ENCODE measurements around the gene DQX1. TPM values are rescaled to one million over a fixed set of nuclear protein-coding genes. Genes with fewer than 3 reads are reported as not detected.

DQX1 gene
- polyA plus RNA-seq, 1 donor (not counting 4 experiments of a cell fraction or from before 2014, with no cell fraction given), result 5.9 TPM

DNA sequence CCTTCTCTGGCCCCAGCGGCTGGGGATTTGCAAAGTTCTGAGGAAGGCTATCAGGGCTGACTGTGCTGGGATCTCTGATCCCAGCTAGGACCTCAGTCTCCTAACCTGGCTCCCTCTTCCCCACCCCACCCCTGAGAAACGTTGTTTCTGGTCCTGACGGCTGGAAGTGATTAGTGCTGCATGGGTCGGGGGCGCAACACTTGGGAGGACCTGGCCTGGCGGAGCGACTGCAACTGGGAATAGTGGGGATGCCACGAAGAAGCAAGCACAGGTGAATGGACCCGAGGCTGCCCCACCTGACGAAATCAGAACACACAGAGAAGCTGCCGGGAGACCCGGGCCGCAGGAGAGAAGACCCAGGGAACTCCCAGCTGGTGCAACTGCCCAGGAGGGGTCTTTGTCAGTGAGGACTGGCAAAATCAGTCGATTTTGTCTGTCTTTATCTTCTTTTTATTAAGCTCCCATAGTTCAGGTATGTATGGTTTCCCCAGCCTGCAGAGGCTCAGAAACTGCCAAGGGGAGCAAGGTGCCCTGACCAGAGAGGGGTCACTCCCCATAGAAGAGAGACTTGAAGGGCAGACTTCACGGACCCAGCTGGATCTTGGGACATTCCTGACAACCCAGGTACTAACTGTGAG, 26.0 kb downstream of the DQX1 start:
- no peaks in the 10 kb centered on the region for H3K9me3 ChIP-seq (ENCODE audit: control insufficient read depth, low read depth, low read length)
- no peak overlapping the region for H3K4me2 ChIP-seq (ENCODE audit: control insufficient read depth, extremely low read depth, insufficient read depth, low read depth, low read length)
- no peak overlapping the region for H3K4me3 ChIP-seq (ENCODE audit: control insufficient read depth in 2 of 3, extremely low read depth in 1 of 3, insufficient read depth in 2 of 3, low read depth in 1 of 3, low read length in 3 of 3)
- H4K20me1 ChIP-seq (ENCODE audit: control insufficient read depth, extremely low read depth, insufficient read depth, low read length), result no peaks in the 10 kb centered on the region
- H3K27ac ChIP-seq (ENCODE audit: control insufficient read depth, insufficient read depth, low read length), result no peak overlapping the region
- peaks cover 33% of the 10 kb centered on the region for H3K4me1 ChIP-seq (ENCODE audit: control insufficient read depth, extremely low read depth, insufficient read depth, low read length)
- H2AFZ ChIP-seq (ENCODE audit: control insufficient read depth, low read length), result no peak overlapping the region
- DNase-seq (ENCODE audit: low read depth, low spot score) (no peak), FAIRE-seq (no peak)
- no peaks in the 10 kb centered on the region for H3K9me1 ChIP-seq (ENCODE audit: control insufficient read depth, extremely low read depth, insufficient read depth, low read length)
- peaks cover 41% of the 10 kb centered on the region for H3K27me3 ChIP-seq (ENCODE audit: control insufficient read depth, extremely low read depth, insufficient read depth, low read length)
- no peaks in the 10 kb centered on the region for H3K79me2 ChIP-seq (ENCODE audit: control insufficient read depth, insufficient read depth, low read length)
- dilution Hi-C loops (cut with MboI; ENCODE audit: extremely low pct_ligation_motif_present, low sequenced_read_pairs), result no loop called here
- H3K36me3 ChIP-seq (ENCODE audit: control insufficient read depth in 2 of 2, extremely low read depth in 1 of 2, insufficient read depth in 2 of 2, low read length in 2 of 2), result peaks cover 3 to 5% of the 10 kb centered on the region in 2 experiments
- TF ChIP-seq, protein P1, sequence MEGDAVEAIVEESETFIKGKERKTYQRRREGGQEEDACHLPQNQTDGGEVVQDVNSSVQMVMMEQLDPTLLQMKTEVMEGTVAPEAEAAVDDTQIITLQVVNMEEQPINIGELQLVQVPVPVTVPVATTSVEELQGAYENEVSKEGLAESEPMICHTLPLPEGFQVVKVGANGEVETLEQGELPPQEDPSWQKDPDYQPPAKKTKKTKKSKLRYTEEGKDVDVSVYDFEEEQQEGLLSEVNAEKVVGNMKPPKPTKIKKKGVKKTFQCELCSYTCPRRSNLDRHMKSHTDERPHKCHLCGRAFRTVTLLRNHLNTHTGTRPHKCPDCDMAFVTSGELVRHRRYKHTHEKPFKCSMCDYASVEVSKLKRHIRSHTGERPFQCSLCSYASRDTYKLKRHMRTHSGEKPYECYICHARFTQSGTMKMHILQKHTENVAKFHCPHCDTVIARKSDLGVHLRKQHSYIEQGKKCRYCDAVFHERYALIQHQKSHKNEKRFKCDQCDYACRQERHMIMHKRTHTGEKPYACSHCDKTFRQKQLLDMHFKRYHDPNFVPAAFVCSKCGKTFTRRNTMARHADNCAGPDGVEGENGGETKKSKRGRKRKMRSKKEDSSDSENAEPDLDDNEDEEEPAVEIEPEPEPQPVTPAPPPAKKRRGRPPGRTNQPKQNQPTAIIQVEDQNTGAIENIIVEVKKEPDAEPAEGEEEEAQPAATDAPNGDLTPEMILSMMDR (optimal IDR thresholded peaks at IDR 0.05 in 1 of 3, IDR thresholded peaks at IDR 0.05 in 1 of 3, conservative IDR thresholded peaks at IDR 0.05 in 1 of 3; ENCODE audit: extremely low read depth in 1 of 3, insufficient read depth in 2 of 3, low read length in 3 of 3), result no peak
- no peak for TF ChIP-seq EZH2 (IDR thresholded peaks at IDR 0.05; ENCODE audit: low read length)
- H3K9ac ChIP-seq (ENCODE audit: control insufficient read depth, extremely low read depth, insufficient read depth, low read length), result no peak overlapping the region

GRCh38 chr2:74499267-74499939, 26.6 kb downstream of the DQX1 start, which contains the start of gene LBX2:
LBX2 (minus strand) TSS chr2:74499603; CDS start chr2:74499537, 66 bp downstream.
- H3K4me1 ChIP-seq (ENCODE audit: control insufficient read depth, extremely low read depth, insufficient read depth, low read length), result peaks cover 33% of the 10 kb centered on the region
- H3K9ac ChIP-seq (ENCODE audit: control insufficient read depth, extremely low read depth, insufficient read depth, low read length), result peak within 1 kb of the TSS; percentile 33
- H3K79me2 ChIP-seq (ENCODE audit: control insufficient read depth, insufficient read depth, low read length), result no peaks in the 10 kb centered on the region
- peak within 1 kb of the TSS; percentile 41 for H2AFZ ChIP-seq (ENCODE audit: control insufficient read depth, low read length)
- FAIRE-seq (no peak), DNase-seq (ENCODE audit: low read depth, low spot score) (no peak)
- peak within 1 kb of the TSS; percentile 69 for H3K4me2 ChIP-seq (ENCODE audit: control insufficient read depth, extremely low read depth, insufficient read depth, low read depth, low read length)
- no peaks in the 10 kb centered on the region for H3K9me3 ChIP-seq (ENCODE audit: control insufficient read depth, low read depth, low read length)
- H3K9me1 ChIP-seq (ENCODE audit: control insufficient read depth, extremely low read depth, insufficient read depth, low read length), result no peaks in the 10 kb centered on the region
- dilution Hi-C loops (cut with MboI; ENCODE audit: extremely low pct_ligation_motif_present, low sequenced_read_pairs), result no loop called here
- no peaks in the 10 kb centered on the region for H4K20me1 ChIP-seq (ENCODE audit: control insufficient read depth, extremely low read depth, insufficient read depth, low read length)
- TF ChIP-seq, protein P1 (optimal IDR thresholded peaks at IDR 0.05 in 1 of 3, IDR thresholded peaks at IDR 0.05 in 1 of 3, conservative IDR thresholded peaks at IDR 0.05 in 1 of 3; ENCODE audit: extremely low read depth in 1 of 3, insufficient read depth in 2 of 3, low read length in 3 of 3), result no peak
- peak; percentile 13 for TF ChIP-seq EZH2 (IDR thresholded peaks at IDR 0.05; ENCODE audit: low read length)
- peaks cover 41% of the 10 kb centered on the region for H3K27me3 ChIP-seq (ENCODE audit: control insufficient read depth, extremely low read depth, insufficient read depth, low read length)
- H3K36me3 ChIP-seq (ENCODE audit: control insufficient read depth in 2 of 2, extremely low read depth in 1 of 2, insufficient read depth in 2 of 2, low read length in 2 of 2), result peaks cover 0 to 4% of the 10 kb centered on the region in 2 experiments
- no peak within 1 kb of the TSS for H3K27ac ChIP-seq (ENCODE audit: control insufficient read depth, insufficient read depth, low read length)
- peak within 1 kb of the TSS; percentile 9 to 53 (median 26) for H3K4me3 ChIP-seq (ENCODE audit: control insufficient read depth in 2 of 3, extremely low read depth in 1 of 3, insufficient read depth in 2 of 3, low read depth in 1 of 3, low read length in 3 of 3)

Data from keratinocyte (primary cell).